ENCODE data around the gene EPN2.
"Not testable (repeated sequence)": the region's sequence is repeated elsewhere in the genome, so short reads cannot be mapped to it uniquely, and the experiment has no call there.

DNA sequence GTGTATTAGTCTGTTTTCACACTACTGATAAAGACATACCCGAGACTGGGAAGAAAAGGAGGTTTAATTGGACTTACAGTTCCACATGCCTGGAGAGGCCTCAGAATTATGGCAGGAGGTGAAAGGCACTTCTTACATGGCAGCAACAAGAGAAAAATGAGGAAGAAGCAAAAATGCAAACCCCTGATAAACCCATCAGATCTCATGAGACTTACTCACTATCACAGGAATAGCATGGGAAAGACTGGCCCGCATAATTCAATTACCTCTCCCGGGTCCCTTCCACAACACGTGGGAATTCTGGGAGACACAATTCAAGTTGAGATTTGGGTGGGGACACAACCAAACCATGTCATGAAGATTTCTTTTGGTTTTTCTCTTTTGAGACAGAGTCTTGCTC lies 41.1 kb downstream of the EPN2 start:
- not testable (repeated sequence) for TF ChIP-seq CTCF, POLR2A (IDR thresholded peaks at IDR 0.05)

Data from thyroid gland (tissue), 4 donors.